Measurements from ENCODE around the gene PRAMEF14. TPM values are rescaled to one million over a fixed set of nuclear protein-coding genes. Genes with fewer than 3 reads are reported as not detected.
A peak's percentile ranks its signal among the peaks of the same experiment; 100 is the strongest.
"Not testable (repeated sequence)": the region's sequence is repeated elsewhere in the genome, so short reads cannot be mapped to it uniquely, and the experiment has no call there.

The PRAMEF14 gene, protein sequence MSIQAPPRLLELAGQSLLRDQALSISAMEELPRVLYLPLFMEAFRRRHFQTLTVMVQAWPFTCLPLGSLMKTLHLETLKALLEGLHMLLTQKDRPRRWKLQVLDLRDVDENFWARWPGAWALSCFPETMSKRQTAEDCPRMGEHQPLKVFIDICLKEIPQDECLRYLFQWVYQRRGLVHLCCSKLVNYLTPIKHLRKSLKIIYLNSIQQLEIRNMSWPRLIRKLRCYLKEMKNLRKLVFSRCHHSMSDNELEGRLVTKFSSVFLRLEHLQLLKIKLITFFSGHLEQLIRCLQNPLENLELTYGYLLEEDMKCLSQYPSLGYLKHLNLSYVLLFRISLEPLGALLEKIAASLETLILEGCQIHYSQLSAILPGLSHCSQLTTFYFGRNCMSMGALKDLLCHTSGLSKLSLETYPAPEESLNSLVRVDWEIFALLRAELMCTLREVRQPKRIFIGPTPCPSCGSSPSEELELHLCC
- total RNA-seq: not detected

- WGBS, 2 donors: 73 to 77% methylated on average over 5 to 6 of the region's 7 CpGs
- H3K27ac ChIP-seq; H3K4me3 ChIP-seq; DNase-seq; H3K4me1 ChIP-seq; H3K36me3 ChIP-seq; H3K9me3 ChIP-seq; H3K27me3 ChIP-seq; intact Hi-C loops (cut with DNase I): not testable (repeated sequence)
These were observed at the start of gene PRAMEF14 for GRCh38 chr1:13347034-13347433. PRAMEF14 (minus strand) TSS chr1:13347134; CDS start chr1:13345314, 1,820 bp downstream.

- H3K4me3 ChIP-seq; intact Hi-C loops (cut with DNase I); H3K36me3 ChIP-seq; H3K27ac ChIP-seq; H3K9me3 ChIP-seq; DNase-seq; H3K27me3 ChIP-seq; H3K4me1 ChIP-seq: not testable (repeated sequence)
- WGBS, 2 donors: 94 to 96% methylated on average over 11 to 19 of the region's 22 CpGs
These were observed 48.4 kb upstream of the PRAMEF14 start for GRCh38 chr1:13395311-13395710.

GRCh38 chr1:13394761-13395160 is 47.8 kb upstream of the PRAMEF14 start:
- H3K27ac ChIP-seq; H3K27me3 ChIP-seq; intact Hi-C loops (cut with DNase I); H3K36me3 ChIP-seq; DNase-seq; H3K9me3 ChIP-seq; H3K4me3 ChIP-seq; H3K4me1 ChIP-seq: not testable (repeated sequence)
- no CpG with 5 or more reads among the region's 32 CpGs for WGBS, 2 donors

GRCh38 chr1:13393004-13393403 is 46.1 kb upstream of the PRAMEF14 start:
- H3K9me3 ChIP-seq; H3K4me1 ChIP-seq; intact Hi-C loops (cut with DNase I); DNase-seq; H3K27ac ChIP-seq; H3K27me3 ChIP-seq; H3K4me3 ChIP-seq; H3K36me3 ChIP-seq: not testable (repeated sequence)
- 42 to 65% methylated on average over 1 to 4 of the region's 7 CpGs for WGBS, 2 donors

DNA sequence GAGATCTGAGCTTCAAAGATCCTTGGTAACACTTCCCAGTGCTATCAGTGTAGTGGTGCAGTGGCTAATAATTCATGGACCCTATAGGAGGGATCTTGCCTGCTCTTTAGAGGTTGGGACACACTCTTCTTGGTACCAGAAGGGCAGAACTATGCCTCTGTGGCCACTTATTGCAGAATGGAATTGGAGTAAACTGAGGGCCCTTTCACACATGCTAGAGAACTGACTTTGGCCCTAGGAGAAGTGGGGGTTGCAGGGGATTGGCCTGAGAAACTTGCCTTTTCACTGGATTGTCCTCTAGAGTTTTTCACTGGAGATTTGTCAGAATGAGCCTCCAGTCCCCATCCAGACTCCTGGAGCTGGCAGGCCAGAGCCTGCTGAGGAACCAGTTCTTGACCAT is 42.4 kb upstream of the PRAMEF14 start, which contains the start of gene PRAMEF17:
Gene PRAMEF17, plus strand, starts transcription at position 301 of the 400 bp plus-strand sequence. Its CDS starts 26 bp downstream, at position 327.
- H3K9me3 ChIP-seq; DNase-seq; H3K4me1 ChIP-seq; intact Hi-C loops (cut with DNase I); H3K27ac ChIP-seq; H3K27me3 ChIP-seq; H3K4me3 ChIP-seq; H3K36me3 ChIP-seq: not testable (repeated sequence)

- H3K27me3 ChIP-seq; H3K4me3 ChIP-seq; H3K9me3 ChIP-seq; H3K27ac ChIP-seq; intact Hi-C loops (cut with DNase I); H3K4me1 ChIP-seq; DNase-seq; H3K36me3 ChIP-seq: not testable (repeated sequence)
- 55 to 80% methylated on average over 1 to 3 of the region's 3 CpGs for WGBS, 2 donors
These were observed 33.4 kb upstream of the PRAMEF14 start for GRCh38 chr1:13380380-13380779.

- intact Hi-C loops (cut with DNase I); H3K4me3 ChIP-seq; H3K27me3 ChIP-seq; H3K4me1 ChIP-seq; H3K27ac ChIP-seq; H3K9me3 ChIP-seq; DNase-seq; H3K36me3 ChIP-seq: not testable (repeated sequence)
- WGBS, 2 donors: 90 to 91% methylated on average over 2 to 3 of the region's 3 CpGs
These were observed 32.0 kb upstream of the PRAMEF14 start for GRCh38 chr1:13378983-13379382.

- intact Hi-C loops (cut with DNase I); H3K27ac ChIP-seq; H3K9me3 ChIP-seq; DNase-seq; H3K36me3 ChIP-seq; H3K4me3 ChIP-seq; H3K4me1 ChIP-seq: not testable (repeated sequence)
- WGBS, 2 donors: 69 to 77% methylated on average over 2 of the region's 4 CpGs
- TF ChIP-seq CTCF (IDR thresholded peaks at IDR 0.05): peak in 1 of 6 experiments; percentile 19
- peaks cover 0 to 13% (median 0%) of the 10 kb centered on the region in 4 donors for H3K27me3 ChIP-seq
These were observed 21.6 kb upstream of the PRAMEF14 start for GRCh38 chr1:13368544-13368943.

- H3K4me3 ChIP-seq; DNase-seq; H3K9me3 ChIP-seq; H3K27ac ChIP-seq; H3K36me3 ChIP-seq; H3K4me1 ChIP-seq; intact Hi-C loops (cut with DNase I): not testable (repeated sequence)
- H3K27me3 ChIP-seq: peaks cover 0 to 13% (median 0%) of the 10 kb centered on the region in 4 donors
- 82 to 90% methylated on average over 3 of the region's 3 CpGs for WGBS, 2 donors
These were observed 19.6 kb upstream of the PRAMEF14 start for GRCh38 chr1:13366536-13366935.

GRCh38 chr1:13364928-13365327 is 18.0 kb upstream of the PRAMEF14 start:
- H3K4me3 ChIP-seq; H3K27ac ChIP-seq; H3K27me3 ChIP-seq; DNase-seq; intact Hi-C loops (cut with DNase I); H3K9me3 ChIP-seq; H3K4me1 ChIP-seq; H3K36me3 ChIP-seq: not testable (repeated sequence)
- WGBS, 2 donors: 57 to 89% methylated on average over 1 to 2 of the region's 4 CpGs

DNA sequence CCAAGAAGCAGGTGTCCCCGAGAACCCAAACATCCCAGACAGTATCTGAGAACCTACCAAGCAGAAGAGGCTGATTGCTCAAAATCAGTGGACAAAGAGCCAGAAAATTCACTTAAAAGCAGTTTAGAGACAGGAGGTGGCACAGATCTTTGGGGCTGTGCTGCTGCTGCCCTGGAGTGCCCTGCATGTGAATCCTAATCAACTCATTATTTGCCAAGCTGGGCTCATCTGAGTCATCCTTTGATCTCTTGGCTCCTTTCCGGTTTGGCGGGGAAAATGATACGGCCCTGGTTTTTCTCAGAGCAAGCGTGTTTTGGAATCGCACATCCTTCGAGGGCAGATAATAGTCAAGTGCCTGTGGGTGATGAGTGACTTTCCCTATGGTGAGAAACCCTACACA is 15.4 kb upstream of the PRAMEF14 start:
- 100% methylated on average over 1 of the region's 7 CpGs; no CpG with 5 or more reads in 1 of the 2 donors for WGBS, 2 donors
- H3K4me1 ChIP-seq; H3K4me3 ChIP-seq; H3K27ac ChIP-seq; H3K36me3 ChIP-seq; H3K9me3 ChIP-seq; H3K27me3 ChIP-seq; DNase-seq; intact Hi-C loops (cut with DNase I): not testable (repeated sequence)
